ENCODE results near the gene PIGL. TPM values are rescaled to one million over a fixed set of nuclear protein-coding genes. Genes with fewer than 3 reads are reported as not detected.

Gene PIGL
- total RNA-seq, 2 donors from 2014 or later = 42.5 to 51.9 TPM

DNA sequence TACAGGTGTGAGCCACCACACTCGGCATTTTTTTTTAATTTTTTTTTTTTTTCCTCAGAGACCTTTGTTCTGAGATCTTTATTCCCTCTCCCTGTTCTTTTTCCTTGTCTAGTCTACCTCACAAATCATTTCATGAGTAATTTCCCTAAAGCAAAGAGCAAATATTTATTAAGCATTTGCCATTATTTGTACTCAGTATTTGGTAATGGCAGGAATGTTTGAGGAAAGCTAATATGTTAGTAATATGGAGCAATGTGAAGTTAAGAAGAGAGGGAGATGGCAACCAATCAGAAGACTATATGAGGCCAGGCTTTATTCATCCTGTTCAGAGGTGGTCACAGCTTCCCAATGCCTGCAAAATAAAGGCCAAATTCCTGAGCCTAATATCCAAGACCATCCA is 122.9 kb downstream of the PIGL start:
- ATAC-seq (replicated peaks in 1 of 2) (no peak), DNase-seq (no peak)
- Mint-ChIP-seq H3K4me1 (ENCODE audit: low read depth) (no peaks in the 10 kb centered on the region), H3K4me3 (no peak overlapping the region), H3K27me3 (ENCODE audit: low read depth) (no peaks in the 10 kb centered on the region), H3K27ac (no peak overlapping the region), H3K9me3 (no peaks in the 10 kb centered on the region), H3K36me3 (ENCODE audit: insufficient read depth in 2 of 2) (peaks cover 5 to 8% of the 10 kb centered on the region in 2 donors)

DNA sequence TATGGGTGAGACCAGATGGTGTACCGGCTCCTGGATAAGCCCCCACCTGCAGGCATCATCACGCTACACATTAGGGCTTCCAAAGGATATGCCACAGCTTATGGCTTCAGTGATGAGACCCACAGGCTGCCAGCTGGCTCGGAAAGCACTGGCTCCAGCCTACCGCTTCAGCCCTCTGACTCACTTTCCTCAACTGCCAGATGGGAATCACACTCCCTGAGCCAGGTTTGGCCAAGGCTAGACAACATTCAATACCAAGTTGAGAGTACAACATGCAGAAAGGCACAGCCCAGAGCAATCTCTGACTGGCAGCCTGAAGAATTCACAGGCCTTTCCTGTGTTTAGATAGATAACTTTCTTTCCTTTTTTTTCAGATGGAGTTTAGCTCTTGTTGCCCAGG is 126.0 kb downstream of the PIGL start:
- H3K4me1 Mint-ChIP-seq (ENCODE audit: low read depth) = no peaks in the 10 kb centered on the region
- ATAC-seq (replicated peaks in 1 of 2) = no peak
- no peaks in the 10 kb centered on the region for H3K27me3 Mint-ChIP-seq (ENCODE audit: low read depth)
- H3K4me3 Mint-ChIP-seq = no peak overlapping the region
- no peak for DNase-seq
- H3K27ac Mint-ChIP-seq = no peak overlapping the region
- no peaks in the 10 kb centered on the region for H3K9me3 Mint-ChIP-seq
- peaks cover 6 to 10% of the 10 kb centered on the region in 2 donors for H3K36me3 Mint-ChIP-seq (ENCODE audit: insufficient read depth in 2 of 2)

DNA sequence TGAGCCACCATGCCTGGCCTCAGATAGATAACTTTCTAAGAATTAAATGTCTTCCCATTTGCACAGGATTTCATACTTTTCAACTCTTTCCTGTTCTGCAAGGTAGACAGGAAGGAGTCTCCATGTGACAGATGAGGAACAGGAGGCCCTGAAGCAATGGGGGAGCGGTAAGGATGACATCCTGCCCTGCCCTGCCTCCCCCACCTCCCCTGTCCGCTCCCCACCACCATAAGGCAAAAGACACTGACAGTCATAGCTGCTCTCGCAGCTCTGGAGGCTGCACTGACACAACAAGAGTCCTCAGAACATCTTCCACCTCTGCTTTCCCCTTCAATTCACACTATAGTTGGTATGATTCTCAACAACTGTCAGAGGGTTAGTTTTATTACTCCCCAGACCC is 126.6 kb downstream of the PIGL start:
- ATAC-seq (replicated peaks in 1 of 2) (no peak), DNase-seq (no peak)
- Mint-ChIP-seq H3K27ac (no peak overlapping the region), H3K4me1 (ENCODE audit: low read depth) (no peaks in the 10 kb centered on the region), H3K9me3 (no peaks in the 10 kb centered on the region), H3K27me3 (ENCODE audit: low read depth) (no peaks in the 10 kb centered on the region), H3K4me3 (no peak overlapping the region), H3K36me3 (ENCODE audit: insufficient read depth in 2 of 2) (peaks cover 6 to 10% of the 10 kb centered on the region in 2 donors)

DNA sequence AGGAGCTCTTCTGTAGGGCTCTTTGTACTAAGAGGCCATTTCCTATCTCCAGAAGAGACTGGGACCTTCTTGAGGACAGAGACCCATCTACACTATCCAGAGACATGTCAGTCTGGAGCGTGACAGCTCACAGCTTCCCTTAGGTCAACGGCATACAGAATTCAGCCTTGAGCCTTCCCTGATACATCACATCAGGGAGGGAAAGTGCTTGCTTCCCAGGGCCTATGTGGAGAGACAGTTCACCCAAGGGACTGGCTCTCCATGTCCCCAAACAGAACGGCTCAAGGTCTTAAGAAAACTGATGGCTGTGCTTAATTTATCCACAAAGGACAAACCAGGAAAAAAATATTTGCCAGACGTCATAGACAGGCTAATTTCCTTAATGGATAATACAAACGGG is 128.6 kb downstream of the PIGL start:
- DNase-seq = no peak
- Mint-ChIP-seq H3K36me3 (ENCODE audit: insufficient read depth in 2 of 2) (peaks cover 6 to 10% of the 10 kb centered on the region in 2 donors), H3K9me3 (no peaks in the 10 kb centered on the region), H3K27ac (no peak overlapping the region), H3K27me3 (ENCODE audit: low read depth) (no peaks in the 10 kb centered on the region), H3K4me1 (ENCODE audit: low read depth) (peaks cover 9% of the 10 kb centered on the region), H3K4me3 (no peak overlapping the region)
- no peak for ATAC-seq (replicated peaks in 1 of 2)

DNA sequence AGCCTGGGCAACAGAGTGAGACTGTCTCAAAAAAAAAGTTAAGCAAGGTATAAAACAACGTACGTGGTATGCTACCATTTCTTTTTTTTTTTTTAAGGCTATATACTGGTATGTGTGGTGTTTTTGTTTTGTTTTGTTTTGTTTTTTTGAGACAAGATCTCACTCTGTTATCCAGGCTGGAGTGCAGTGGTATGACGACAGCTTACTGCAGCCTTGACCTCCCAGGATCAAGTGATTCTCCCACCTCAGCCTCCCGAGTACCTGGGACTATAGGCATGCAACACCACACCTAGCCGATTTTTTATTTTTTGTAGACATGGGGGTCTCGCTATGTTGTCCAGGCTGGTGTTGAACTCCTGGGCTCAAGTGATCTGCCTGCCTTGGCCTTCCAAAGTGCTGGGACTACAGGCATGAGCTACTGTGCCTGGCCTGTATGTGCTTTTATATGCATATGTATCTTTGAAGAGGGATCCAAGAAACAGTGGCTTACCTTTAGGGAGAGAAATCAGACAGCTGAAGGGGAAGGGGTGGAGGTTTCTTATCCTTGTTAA is 129.8 kb downstream of the PIGL start:
- Mint-ChIP-seq H3K27ac (no peak overlapping the region), H3K4me1 (ENCODE audit: low read depth) (peaks cover 22% of the 10 kb centered on the region)

DNA sequence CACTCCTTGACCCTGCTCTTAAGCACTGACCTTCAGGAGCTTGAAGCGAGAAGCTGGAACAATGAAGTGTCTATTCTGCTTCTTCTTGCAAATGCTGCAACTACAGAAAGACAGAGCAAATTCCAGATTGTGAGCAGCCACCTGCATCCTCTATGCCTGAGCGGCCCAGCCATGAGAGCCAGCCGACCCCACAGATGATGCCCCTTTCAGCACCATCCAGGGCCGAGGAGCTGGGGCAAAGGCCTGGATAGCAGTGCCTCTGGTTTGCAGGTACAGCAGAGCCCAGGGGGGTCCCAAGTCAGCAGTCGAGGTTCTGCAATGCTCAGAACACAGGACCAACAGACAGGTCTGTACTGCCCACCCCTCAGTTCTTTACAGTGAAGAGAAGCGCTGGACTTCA is 131.6 kb downstream of the PIGL start:
- H3K27me3 Mint-ChIP-seq (ENCODE audit: low read depth) = no peaks in the 10 kb centered on the region
- H3K27ac Mint-ChIP-seq = no peak overlapping the region
- no peaks in the 10 kb centered on the region for H3K9me3 Mint-ChIP-seq
- DNase-seq = no peak
- H3K4me1 Mint-ChIP-seq (ENCODE audit: low read depth) = peaks cover 28% of the 10 kb centered on the region
- no peak overlapping the region for H3K4me3 Mint-ChIP-seq
- peaks cover 3 to 8% of the 10 kb centered on the region in 2 donors for H3K36me3 Mint-ChIP-seq (ENCODE audit: insufficient read depth in 2 of 2)
- ATAC-seq (replicated peaks in 1 of 2) = no peak

More for the DNA sequence above, 129.8 kb downstream of the PIGL start:
- DNase-seq = no peak
- Mint-ChIP-seq H3K9me3 (no peaks in the 10 kb centered on the region), H3K36me3 (ENCODE audit: insufficient read depth in 2 of 2) (peaks cover 5 to 10% of the 10 kb centered on the region in 2 donors), H3K4me3 (no peak overlapping the region), H3K27me3 (ENCODE audit: low read depth) (no peaks in the 10 kb centered on the region)
- no peak for ATAC-seq (replicated peaks in 1 of 2)

DNA sequence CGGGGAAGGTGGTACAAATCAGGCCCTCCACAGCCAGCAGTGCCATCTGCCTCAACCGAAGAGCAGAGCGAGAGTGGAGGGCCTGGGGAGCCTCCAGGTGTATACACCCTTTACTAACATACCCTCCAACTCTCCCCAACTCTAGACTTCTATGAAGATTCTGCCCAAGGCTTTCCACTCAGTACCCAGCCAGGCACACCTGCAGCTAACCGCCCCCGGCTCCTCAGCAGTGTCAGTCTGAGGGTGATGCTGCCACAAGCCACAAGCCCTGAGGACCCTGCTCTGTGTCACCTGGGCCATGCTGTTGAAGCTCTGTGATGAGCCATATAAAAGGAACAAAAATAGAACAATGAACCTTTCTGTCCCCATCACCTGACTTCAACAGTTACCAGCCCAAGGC is 132.4 kb downstream of the PIGL start:
- no peaks in the 10 kb centered on the region for H3K27me3 Mint-ChIP-seq (ENCODE audit: low read depth)
- no peaks in the 10 kb centered on the region for H3K9me3 Mint-ChIP-seq
- DNase-seq = peak in 1 of 2 donors; percentile 11
- no peak overlapping the region for H3K4me3 Mint-ChIP-seq
- H3K4me1 Mint-ChIP-seq (ENCODE audit: low read depth) = peaks cover 37% of the 10 kb centered on the region
- H3K36me3 Mint-ChIP-seq (ENCODE audit: insufficient read depth in 2 of 2) = peaks cover 2 to 3% of the 10 kb centered on the region in 2 donors
- no peak for ATAC-seq (replicated peaks in 1 of 2)
- peak overlapping the region; percentile 39 for H3K27ac Mint-ChIP-seq

DNA sequence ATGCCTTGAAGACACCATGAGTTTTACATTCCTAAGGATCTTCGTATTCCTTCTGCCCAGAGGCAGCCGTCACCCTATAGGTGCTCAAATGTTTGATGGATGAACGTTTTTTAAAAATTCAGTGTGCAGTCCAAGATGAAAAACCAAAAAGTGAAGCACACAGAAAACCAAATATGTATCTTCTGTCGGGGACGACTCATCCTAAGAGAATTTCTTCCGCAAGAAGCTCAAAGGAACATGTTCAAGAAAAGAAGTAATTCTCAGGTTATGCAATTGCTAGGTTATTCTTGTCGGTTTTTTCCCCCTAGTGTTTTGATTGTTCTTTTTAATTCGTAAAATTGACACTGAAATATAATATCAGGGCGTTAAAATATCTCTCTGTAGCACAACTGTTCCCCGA is 134.8 kb downstream of the PIGL start:
- peaks cover 38% of the 10 kb centered on the region for H3K4me1 Mint-ChIP-seq (ENCODE audit: low read depth)
- no peaks in the 10 kb centered on the region for H3K9me3 Mint-ChIP-seq
- H3K36me3 Mint-ChIP-seq (ENCODE audit: insufficient read depth in 2 of 2) = peaks cover 2 to 3% of the 10 kb centered on the region in 2 donors
- H3K4me3 Mint-ChIP-seq = peak overlapping the region; percentile 93 to 95
- peak overlapping the region; percentile 68 for H3K27ac Mint-ChIP-seq
- ATAC-seq (replicated peaks in 1 of 2) = no peak
- DNase-seq = no peak
- peaks cover 4% of the 10 kb centered on the region for H3K27me3 Mint-ChIP-seq (ENCODE audit: low read depth)

DNA sequence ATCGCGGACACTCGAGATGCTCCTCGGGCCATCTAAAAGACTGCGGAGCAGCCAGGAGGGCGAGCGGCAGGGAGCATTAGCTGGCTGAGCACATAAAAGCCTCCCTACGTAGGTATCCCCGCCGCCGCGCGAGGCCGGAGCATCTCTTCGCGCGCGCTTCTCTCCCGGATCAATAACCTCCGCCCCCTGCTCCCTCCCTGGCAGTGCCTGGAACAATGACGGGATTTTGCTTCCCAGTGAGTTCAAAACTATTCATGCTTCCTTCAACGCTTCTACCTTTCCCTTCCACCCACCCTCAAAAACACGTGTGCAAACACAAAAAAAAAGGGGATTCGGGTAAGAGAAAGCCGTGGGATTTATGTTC is 135.3 kb downstream of the PIGL start:
- peaks cover 7% of the 10 kb centered on the region for H3K27me3 Mint-ChIP-seq (ENCODE audit: low read depth)
- H3K4me3 Mint-ChIP-seq = peak overlapping the region; percentile 93 to 95
- DNase-seq (peak; percentile 48 to 56), ATAC-seq (replicated peaks in 1 of 2) (peak; percentile 20 to 23)
- H3K4me1 Mint-ChIP-seq (ENCODE audit: low read depth) = peaks cover 38% of the 10 kb centered on the region
- no peaks in the 10 kb centered on the region for H3K9me3 Mint-ChIP-seq
- peak overlapping the region; percentile 68 for H3K27ac Mint-ChIP-seq
- peaks cover 2 to 3% of the 10 kb centered on the region in 2 donors for H3K36me3 Mint-ChIP-seq (ENCODE audit: insufficient read depth in 2 of 2)

DNA sequence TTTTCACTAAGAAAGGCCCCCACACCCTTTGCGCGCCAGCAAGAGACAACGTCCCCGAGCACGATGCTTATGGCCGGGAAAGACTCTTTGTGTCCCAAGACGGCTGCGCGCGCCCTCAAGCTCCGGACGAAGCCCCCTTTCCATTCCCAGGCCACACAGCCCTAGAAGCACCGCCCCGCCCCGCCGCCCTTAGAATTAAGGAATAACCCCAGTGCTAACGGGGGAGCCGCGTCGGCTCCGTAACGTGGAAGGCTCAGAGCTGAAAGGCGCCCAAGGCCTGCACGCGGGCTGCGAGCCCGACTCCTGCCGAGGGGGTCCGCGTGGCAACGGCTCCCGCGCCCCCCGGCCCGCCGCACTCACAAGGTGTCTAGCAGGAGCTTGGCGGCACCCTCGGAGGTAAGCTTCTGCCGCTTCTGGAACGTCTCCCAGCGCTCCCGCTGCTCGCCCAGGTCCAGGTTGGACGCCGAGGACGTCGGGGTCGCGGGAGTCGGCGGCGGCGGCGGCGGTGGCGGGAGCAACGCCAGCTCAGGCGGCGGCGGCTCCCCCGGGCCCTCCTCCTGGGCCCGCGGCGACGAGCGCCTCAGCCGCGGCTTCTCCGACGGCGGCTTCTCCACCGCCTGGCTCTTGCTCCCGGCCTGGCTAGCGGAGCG is 135.8 kb downstream of the PIGL start:
- Mint-ChIP-seq H3K36me3 (ENCODE audit: insufficient read depth in 2 of 2) (peaks cover 0 to 2% of the 10 kb centered on the region in 2 donors), H3K27ac (no peak overlapping the region), H3K9me3 (no peaks in the 10 kb centered on the region), H3K27me3 (ENCODE audit: low read depth) (peaks cover 7% of the 10 kb centered on the region), H3K4me3 (peak overlapping the region; percentile 93 to 95), H3K4me1 (ENCODE audit: low read depth) (peaks cover 38% of the 10 kb centered on the region)
- peak in 1 of 2 donors; percentile 44 for DNase-seq
- peak; percentile 73 to 75 for ATAC-seq (replicated peaks in 1 of 2)

DNA sequence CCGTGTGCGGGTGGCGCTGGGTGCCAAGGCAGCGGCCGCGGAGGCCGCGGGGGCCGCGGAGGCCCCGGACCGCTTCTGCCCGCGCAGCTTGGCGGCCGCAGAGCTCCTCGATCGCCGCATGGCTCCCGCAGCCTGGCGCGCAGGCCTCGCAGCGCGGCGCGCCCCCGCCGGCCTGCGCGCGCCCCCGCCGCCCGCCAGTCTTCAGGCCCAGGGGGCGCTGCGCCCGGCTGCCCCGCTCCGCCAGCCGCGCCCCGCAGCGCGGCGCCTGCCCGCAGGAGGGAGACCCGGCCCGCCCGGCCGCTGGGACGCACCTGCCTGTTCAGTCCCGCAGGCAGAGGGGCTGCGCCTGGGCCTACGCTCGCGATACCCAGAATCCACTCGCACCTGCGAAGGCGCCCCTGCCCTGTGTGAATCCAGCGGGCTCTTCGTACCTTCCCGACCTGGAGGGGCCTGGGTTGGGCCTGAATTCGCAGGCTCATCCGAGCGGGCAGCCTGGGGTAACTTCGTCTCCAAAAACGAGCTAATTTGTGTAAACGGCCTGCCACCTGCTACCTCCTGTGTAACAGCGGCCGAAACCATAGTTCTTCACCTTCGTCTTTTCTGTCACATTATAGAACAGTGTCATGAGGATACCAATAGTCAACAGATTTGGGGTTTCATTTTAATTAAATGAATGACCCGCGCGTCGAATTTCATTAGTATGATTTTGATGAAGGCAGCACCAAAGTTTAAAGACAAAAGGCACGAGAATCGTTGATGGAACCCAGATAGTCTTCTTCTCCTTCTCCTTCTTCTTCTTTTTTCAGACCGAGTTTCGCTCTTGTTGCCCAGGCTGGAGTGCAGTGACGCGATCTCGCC is 136.5 kb downstream of the PIGL start, which contains the start of gene CENPV:
CENPV (minus strand) TSS at position 153 of the 858 bp plus-strand sequence; CDS start at position 120, 33 bp downstream.
- Mint-ChIP-seq H3K27ac (peak within 1 kb of the TSS; percentile 68), H3K4me1 (ENCODE audit: low read depth) (peaks cover 38% of the 10 kb centered on the region), H3K4me3 (peak within 1 kb of the TSS; percentile 93 to 95), H3K27me3 (ENCODE audit: low read depth) (peaks cover 7% of the 10 kb centered on the region), H3K36me3 (ENCODE audit: insufficient read depth in 2 of 2) (peaks cover 0 to 2% of the 10 kb centered on the region in 2 donors), H3K9me3 (no peaks in the 10 kb centered on the region)
- peak; percentile 86 to 89 for ATAC-seq (replicated peaks in 1 of 2)
- peak; percentile 76 to 78 for DNase-seq

DNA sequence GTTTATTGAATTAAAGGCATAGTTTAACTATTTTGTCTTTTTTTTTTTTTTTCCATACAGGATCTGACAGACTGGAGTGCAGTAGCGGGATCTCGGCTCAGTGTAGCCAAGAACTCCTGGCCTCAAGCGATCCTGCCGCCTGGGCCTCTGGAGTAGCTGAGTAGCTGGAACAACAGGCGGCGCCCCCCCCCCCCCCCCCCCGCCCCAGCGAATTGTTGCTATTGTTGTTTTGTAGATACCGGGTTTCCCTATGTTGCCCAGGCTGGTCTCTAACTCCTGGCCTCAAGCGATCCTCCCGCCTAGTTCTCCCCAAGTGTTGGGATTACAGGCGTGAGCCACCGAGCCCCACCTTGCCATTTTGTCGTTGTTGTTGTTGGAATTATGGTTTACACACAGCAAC is 137.6 kb downstream of the PIGL start:
- peaks cover 7% of the 10 kb centered on the region for H3K27me3 Mint-ChIP-seq (ENCODE audit: low read depth)
- ATAC-seq (replicated peaks in 1 of 2) (no peak), DNase-seq (no peak)
- peaks cover 36% of the 10 kb centered on the region for H3K4me1 Mint-ChIP-seq (ENCODE audit: low read depth)
- H3K27ac Mint-ChIP-seq = peak overlapping the region; percentile 28
- no peaks in the 10 kb centered on the region for H3K9me3 Mint-ChIP-seq
- peak overlapping the region; percentile 63 to 82 for H3K4me3 Mint-ChIP-seq
- no peaks in the 10 kb centered on the region for H3K36me3 Mint-ChIP-seq (ENCODE audit: insufficient read depth in 2 of 2)

DNA sequence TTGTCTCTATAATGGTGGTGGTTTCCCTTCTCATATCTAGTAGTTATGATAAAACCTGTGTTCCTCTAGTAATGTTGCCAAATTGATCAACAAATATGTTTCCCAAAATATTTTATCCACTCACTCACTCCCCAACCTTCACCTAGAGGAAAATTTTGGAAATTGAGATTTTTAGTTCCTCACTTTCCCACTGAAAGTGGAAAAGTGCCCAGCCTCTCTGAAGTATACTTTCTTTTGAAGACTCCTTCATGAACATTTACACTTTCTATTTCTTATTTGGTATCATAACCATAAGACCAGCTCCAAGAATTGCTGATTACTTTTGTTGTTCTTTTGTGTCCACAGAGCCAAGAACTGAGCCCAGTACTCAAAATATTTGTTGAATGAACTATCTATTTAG is 141.4 kb downstream of the PIGL start:
- Mint-ChIP-seq H3K4me3 (no peak overlapping the region), H3K36me3 (ENCODE audit: insufficient read depth in 2 of 2) (no peaks in the 10 kb centered on the region), H3K27ac (no peak overlapping the region), H3K27me3 (ENCODE audit: low read depth) (peaks cover 7% of the 10 kb centered on the region), H3K4me1 (ENCODE audit: low read depth) (peaks cover 18% of the 10 kb centered on the region), H3K9me3 (no peaks in the 10 kb centered on the region)
- ATAC-seq (replicated peaks in 1 of 2) = no peak
- DNase-seq = no peak

Measured in activated T-cell treated with anti-CD3 and anti-CD28 coated beads, Interleukin-2, amount 50 U/mL, for 72 hours (primary cell).